SK-N-MC (cell line): ENCODE data around the gene LPAR5.

Experiments used
- EZH2 ChIP-seq: fragments of 200-600 bp; sonication (generic); IDR thresholded peaks from one replicate; pipeline ENCODE4 v1.6.1; 2017; ENCODE audit warnings: antibody characterized with exemption
- FOXP2 ChIP-seq: optimal IDR thresholded peaks from 2 replicates; pipeline ENCODE3; 2011; ENCODE audit warnings: mild to moderate bottlenecking, moderate library complexity; ENCODE audit not compliant: insufficient read depth; ENCODE audit errors: extremely low read length, control extremely low read depth
- POLR2AphosphoS5 ChIP-seq: IDR thresholded peaks from 2 replicates; pipeline ENCODE4 v1.6.1; 2012; ENCODE audit warnings: mild to moderate bottlenecking, low read depth, low read length, borderline replicate concordance

DNA sequence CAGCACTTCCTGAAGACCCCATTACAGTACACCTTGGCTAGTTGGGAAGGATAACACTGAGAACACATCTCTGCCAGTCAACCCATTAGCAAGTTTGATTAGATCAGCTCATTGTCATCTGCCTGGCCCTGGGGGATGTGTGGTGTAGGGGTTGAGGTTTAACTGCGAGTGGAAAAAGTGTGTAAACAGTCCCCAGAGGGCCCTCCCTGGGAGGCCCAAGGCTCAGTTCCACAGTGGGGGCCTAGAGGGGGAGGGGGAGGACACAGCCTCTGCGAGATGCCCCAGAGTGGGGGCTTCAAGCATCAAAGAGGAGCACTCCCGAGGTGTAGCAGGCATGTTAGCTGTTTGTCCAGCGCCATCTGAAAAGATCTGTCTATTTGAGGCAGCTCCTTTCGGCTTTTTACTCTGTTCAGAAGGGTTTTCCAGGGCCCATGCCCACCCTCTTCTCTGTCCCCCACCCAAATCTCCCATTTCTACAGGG is 344 bp downstream of the LPAR5 start:
- TF ChIP-seq EZH2 (no peak), POLR2AphosphoS5 (no peak), FOXP2 (no peak)
